NCI-H2227 (cell line): ENCODE results near the gene SESTD1.

Experiments
- DNase-seq: peaks from one replicate; lab custom pipeline; 2025; ENCODE audit not compliant: unreplicated experiment; lab: John Stamatoyannopoulos, UW

SESTD1 gene, protein sequence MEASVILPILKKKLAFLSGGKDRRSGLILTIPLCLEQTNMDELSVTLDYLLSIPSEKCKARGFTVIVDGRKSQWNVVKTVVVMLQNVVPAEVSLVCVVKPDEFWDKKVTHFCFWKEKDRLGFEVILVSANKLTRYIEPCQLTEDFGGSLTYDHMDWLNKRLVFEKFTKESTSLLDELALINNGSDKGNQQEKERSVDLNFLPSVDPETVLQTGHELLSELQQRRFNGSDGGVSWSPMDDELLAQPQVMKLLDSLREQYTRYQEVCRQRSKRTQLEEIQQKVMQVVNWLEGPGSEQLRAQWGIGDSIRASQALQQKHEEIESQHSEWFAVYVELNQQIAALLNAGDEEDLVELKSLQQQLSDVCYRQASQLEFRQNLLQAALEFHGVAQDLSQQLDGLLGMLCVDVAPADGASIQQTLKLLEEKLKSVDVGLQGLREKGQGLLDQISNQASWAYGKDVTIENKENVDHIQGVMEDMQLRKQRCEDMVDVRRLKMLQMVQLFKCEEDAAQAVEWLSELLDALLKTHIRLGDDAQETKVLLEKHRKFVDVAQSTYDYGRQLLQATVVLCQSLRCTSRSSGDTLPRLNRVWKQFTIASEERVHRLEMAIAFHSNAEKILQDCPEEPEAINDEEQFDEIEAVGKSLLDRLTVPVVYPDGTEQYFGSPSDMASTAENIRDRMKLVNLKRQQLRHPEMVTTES

DNA sequence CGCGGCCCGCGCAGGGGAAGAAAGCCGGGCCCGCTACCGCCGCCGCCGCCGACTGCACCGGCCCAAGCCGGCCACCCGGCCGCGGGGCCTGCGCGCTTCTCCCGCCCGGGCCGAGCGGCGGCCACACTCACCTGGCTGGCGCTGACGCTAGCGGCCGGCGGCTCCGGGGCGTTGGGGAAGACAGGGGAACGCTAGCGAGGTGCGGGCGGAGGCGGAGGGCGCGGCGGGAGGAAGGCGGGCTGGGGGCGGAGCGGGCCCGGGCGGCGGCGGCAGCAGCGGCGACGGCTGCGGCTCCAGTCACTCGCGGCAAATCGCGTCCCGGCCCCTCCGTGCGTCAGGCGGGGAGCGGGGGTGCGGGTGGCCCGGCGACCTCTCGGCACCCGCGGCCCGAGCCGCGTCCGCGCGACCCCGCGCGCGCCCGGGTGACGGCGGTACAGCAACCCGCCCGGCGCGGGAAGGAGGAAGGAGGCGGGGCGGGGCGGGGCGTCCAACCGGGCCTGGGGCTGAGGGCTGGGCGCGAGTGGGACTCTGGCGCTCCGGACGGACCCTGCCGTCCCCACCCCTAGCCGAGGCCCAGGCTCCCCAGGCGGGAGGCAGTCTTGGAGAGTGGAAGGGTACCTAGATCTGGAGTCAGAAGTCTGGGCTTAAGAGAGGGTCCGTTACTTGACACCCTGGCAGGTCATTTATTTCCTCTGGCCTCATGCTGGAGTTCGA lies at the start of gene SESTD1:
TSS of gene SESTD1 (minus strand) at position 465 of the 714 bp plus-strand sequence. CDS start 72,991 bp downstream, outside the sequence.
- peak; percentile 89 for DNase-seq

DNA sequence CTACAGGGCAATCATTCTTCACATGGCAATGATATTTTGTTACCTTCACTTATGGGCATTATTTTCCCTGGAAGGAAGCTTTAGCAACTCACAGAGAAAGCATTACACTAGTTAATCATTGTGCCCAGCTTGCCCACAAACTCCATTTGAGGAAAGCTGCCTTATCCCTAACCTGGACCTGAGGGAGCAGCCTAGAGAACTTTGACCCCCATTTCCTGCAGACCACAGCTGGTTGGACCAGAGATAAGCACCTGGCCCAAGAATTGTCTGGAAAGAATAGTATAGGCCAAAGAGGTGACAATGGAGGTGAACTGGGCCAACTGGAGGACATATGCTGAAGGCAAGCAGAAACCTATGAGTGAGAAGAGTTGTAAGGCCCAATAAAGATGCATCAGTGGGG lies 48.4 kb upstream of the SESTD1 start:
- DNase-seq = no peak

DNA sequence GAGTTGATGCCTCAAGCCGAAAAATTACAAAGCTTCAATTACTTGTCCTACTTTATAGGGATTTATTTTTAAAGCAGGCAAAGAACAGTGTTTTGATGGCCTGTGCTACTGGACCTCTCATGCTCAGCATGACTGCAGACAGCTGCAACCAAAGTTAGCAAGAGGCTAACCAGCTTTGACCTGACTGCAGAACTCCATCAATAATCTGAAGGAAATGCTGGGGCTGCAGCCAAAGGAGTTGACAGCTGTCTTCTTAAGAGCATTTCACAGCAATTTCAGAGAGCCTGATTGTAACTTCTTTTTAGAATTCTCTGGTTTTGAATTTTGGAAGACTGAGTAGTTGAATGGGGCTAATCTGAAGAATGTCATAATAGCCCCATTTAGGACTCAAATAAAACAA lies 46.5 kb upstream of the SESTD1 start:
- peak; percentile 44 for DNase-seq

DNA sequence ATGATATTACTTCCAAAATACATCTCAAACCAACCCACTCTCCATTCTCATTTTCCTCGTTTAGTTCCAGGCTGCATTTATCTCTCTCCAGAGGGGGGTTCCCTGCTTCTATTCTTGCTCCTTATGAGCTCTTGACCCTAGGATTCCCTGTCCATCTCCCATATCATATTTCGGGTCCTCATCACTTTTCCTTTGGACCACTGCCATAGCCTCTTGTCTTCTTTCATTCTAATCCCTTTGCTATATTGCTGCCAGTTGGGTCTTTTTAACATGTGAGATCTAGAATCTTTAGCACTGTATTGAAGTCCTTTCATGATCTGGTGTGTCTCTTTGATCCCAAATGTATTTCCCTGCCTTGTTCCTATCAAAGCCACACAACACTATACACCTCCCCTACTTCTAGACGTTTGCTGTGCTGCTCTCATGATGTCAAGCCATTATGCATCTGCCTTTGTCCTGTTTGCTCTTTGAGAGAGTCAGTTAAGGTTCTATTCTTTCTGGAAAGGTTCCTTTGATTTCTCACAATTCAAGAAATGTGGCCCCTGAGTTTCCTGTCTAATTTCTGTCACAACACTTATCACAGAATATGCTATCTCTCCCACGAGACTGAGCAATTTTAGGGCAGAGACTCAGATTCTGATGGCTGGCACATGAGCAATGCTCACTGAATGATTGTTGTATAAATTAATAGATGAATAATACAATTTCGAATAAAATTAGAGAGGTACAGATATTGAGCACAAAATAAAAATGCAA lies 43.2 kb upstream of the SESTD1 start:
- DNase-seq = no peak

DNA sequence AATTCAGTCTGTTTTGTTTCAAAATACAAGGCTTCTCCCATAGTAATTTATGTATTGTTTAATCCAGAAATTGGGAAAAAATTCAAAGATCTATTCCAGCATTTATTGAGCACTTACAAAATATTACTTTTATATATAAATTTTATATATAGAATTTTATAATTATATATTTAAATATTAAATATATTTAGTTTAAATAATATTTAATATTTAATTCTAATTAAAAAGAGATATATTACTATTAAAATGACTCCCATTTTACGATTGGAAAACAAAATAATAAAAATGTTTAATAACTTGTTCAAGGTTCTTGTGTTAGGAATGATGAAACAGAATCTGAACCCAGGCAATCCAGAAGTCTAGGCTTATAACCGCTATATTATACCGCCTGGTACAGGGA lies 40.5 kb upstream of the SESTD1 start:
- no peak for DNase-seq

DNA sequence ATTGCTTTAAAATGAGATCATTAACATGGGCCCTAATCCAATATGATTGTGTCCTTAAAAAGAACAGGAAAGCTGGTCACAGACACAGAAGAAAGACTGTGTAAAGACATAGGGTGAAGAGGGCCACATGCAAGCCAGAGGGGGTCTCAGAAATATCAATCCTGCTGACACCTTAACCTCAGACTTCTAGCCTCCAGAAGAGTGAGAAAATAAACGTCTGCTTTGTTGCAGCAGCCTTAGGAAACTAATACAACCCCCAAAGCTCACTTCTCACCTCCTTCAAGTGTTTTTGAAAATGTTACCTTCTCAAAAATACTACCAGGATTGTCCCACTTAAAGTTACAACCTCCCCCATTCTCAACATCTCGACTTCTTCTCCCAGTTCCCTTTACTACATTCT lies 39.8 kb upstream of the SESTD1 start:
- no peak for DNase-seq

DNA sequence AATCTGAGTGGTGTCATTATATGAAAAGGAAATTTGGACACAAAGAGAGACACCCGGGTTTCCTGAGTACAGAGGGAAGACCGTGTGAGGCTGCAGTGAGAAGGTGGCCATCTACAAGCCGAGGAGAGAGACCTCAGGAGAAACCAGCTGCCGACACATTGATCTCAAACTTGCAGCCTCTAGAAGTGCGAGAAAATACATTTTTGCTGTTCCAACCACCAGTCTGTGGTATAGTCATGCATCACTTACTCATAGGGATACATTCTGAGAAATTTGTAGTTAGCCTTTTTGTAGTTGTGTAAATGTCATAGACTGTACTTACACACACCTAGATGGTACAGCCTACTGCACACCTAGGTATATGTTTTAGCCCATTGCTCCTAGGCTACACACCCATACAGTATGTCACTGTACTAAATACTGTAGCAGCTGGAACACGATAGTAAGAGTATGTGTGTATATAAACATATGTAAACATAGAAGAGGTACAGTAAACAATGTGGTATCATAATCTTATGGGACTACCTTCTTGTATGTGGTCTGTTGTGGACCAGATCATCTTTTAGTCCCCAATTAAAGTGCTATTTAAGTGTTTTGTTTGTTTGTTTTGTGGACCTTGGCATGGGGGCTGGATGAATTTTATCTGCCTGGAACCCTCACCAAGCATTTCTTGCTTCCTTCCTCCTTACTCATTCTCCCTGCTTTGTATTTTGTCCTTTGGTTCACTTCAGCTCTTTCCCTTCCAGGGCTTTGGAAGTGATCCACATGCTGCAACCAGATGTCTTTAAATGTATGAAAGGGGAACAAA lies 38.3 kb upstream of the SESTD1 start:
- no peak for DNase-seq

DNA sequence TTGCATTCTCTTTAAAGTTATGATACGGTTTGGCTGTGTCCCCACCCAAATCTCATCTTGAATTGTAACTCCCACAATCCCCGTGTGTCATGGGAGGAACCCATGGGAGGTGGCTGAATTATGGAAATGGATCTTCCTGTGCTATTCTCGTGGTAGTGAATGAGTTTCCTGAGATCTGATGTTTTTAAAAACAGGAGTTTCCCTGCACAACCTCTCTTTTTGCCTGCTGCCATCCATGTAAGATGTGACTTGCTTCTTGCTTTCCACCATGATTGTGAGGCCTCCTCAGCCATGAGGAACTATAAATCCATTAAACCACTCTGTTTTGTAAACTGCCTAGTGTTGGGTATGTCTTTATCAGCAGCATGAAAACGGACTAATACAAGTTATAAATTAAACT lies 37.5 kb upstream of the SESTD1 start:
- DNase-seq = no peak

DNA sequence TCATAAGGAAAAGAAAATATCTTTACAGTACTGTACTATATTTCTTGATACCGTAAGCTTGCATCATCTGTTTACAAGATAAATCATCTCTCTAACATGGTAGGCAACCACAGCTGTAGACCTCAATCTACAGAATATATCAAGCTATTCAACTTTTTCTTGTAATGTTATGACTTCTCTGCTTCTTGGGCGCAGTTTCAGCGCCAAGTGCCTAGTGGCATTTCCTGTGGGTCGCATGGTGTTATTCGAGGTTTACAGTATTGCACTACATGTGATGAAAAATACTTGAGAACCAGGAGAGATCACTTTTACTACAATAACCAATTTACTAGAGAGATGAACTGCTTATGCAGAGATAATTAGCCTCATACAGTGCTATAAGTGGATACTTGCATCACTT lies 34.0 kb upstream of the SESTD1 start:
- DNase-seq = no peak

DNA sequence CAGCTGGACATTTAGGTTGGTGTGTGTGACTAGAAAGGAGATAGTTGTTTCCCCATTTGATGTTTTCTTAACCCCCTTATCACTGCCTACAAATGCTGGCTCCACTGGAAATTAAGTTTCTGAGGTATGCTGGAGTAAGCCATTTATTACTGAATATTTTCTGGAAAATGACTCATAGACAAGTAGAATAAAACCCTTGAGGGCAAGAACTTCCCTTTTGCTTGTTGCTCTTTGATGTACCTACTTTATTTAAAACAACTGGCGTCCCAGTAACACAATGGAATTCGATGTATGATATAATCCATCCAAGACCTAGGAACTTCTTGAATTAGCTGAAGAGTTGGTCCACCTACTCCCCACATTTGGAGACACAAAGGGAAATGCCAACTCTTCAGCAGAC lies 33.3 kb upstream of the SESTD1 start:
- DNase-seq = no peak

DNA sequence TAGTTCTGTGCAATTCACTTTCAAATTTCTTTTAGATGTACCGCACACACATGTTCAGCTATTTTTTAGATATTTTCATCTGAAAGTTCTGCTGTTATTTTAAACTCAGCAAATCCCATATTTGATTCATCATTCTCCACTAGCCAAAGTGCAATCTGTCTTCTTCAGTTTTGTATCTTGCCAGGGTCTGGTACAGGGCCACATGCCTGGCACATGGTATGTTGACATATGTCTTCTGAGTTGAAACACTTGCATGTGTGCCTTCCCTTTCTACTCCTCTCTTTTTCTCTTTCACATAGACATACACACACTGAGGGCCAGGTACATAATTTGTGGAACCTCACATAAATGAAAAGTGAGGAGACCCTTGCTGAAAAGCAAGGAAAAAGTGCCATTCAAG lies 25.7 kb upstream of the SESTD1 start:
- no peak for DNase-seq

DNA sequence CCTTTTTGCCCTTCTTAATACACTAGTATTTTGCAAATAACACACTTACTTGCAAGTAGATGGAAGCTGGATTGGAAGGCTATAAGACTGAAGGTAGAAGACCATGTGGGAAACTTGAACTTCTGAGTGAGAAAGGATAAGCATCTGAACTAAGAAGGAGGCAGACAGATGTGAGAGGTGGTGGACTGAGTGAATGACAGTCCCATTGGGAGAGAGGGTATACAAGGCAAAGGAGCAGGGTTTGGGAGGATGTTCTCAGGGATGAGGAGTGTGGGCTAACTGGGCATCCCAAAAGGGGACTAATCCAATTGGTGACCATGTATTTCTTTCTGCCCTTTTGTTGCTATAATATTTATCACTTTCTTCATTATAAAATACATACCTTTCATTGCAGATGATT lies 20.4 kb upstream of the SESTD1 start:
- DNase-seq = no peak

DNA sequence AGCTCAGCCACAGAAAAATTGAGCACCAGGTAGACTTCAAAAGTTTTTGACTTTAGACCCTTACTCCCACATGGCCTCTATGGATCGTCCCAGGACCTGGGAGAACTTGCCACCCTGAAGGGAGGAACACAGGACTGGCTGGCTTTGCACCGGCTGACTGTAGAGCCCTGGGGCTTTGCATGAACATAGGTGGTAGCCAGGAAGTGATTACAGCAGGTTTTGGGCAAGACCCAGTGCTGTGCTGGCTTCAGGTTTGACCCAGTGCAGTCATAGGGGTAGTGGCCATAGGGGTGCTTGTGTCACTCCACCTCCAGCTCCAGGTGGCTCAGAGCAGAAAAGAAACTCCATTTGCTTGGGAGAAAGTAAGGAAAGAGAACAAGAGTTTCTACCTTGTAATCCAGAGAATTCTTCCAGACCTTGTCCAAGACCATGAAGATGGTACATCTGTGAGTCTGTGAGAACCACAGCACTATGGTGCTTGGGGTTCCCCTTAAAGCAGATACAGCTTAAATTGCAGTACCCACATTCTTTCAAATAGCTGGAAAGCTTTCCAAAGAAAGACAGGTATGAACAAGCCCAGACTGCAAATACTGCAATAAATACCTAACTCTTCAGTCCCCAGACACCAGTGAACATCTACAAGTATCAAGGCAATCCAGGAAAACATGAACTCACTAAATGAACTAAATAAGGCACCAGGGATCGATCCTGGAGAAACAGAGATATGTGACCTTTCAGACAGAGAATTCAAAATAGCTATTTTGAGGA lies 13.0 kb upstream of the SESTD1 start:
- DNase-seq = no peak

DNA sequence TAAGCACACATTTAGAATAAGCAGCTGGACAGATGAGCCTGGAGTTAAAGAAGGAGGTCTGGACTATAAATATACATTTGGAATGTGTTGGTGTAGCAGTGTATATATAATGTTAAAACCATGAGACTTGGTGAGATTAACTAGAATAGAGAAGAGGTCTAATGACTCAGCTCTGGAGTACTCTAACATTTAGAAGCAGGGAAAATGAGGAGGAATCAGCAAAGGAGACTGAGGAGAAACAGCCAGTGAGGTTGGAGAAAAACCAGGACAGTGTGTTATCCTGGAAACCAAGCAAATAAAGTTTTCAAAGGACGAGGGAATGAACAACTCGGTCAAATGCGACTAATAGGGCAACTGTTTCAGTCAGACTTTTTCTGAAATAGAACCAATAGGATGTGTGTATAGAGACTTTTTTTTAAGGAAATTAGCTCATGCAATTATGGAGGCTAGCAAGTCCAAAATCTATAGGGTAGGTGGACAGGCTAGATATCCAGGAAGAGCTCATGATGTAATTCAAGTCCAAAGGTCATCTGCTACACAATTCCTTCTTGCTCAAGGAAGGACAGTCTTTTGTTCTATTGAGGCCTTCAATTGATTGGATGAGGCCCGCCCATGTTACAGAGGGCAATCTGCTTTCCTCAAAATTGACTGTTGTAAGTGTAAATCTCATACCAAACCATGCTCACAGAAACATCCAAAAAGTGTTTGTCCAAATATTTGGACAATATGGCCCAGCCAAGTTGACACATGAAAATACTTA lies 10.8 kb upstream of the SESTD1 start:
- DNase-seq = no peak

DNA sequence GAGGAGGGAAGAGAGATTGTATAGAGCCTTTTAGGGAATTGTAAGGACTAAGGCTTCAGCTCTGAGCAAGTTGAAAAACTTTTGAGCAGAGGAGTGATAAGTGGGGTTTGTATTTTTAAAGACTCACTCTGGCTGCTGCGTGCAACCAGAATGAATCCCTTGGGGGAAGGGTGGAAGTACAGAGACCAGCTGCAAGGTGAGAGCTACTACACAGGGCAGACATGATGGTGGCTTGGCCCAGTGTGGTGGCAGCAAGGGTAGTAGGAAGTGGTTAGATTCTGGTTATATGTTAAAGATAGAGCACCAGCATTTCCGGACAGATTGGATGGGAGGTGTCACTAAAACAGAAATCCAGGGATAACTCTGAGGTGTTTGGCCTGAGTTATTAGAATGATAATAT lies 10.1 kb upstream of the SESTD1 start:
- DNase-seq = no peak

DNA sequence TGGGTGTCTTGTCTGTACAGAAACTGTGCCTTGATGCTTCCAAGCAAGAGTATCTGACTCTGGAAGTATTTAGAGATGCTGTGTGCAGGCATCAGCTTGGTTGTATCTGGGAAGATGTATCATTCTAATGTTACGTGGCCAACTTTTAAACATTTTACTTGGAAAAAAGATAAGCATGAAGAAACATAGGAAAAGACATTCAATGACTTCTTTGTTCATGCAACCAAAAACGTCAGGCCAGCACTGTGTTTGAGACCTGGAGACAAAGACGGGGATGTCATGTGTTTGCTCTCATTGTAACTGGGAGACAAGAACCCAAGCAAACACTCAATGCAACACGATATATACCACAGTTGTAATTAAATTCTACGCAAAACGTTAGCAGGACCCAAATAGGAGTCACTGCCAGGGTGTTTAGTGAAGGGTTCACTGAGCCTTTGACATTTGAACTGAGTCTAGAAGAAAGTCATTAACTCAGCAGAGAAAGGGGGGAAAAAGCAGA lies 8.9 kb upstream of the SESTD1 start:
- peak; percentile 14 for DNase-seq

DNA sequence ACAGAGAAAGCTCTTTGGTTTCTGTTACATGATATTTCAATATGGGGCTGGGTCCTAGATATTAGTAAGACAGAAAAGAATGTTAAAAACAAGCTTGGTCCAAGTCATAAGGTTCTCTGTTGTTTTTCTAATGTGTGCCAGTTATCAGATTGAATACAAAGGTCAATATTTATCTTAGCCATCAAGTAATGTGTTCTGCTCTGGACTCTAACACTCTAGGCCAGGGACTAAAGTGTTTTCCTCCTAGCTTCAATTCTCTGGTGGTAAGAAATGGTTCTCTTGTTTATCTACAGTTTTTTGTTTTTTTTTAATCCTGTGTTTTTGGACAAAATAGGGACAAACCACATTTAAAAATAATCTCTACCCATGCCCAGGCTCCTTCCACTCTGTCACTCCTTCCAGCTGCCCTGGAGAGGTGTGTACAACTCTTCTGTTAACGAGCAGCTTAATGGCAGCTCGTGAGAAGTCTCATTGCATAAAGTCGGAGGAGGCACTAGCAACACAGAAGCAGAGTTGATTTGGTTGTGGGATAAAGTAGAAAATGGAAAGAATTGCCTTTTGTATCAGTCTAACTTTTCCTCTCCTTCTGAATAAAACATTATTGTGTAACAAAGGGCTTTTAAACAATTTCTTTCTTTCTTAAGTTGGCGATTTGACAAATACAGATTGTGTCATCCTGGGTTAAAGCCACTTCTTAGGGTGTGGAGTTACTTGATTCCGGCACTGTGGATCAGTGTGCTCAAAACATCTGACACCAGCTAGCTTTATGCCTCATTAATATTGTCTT lies 8.0 kb upstream of the SESTD1 start:
- DNase-seq = peak; percentile 22

DNA sequence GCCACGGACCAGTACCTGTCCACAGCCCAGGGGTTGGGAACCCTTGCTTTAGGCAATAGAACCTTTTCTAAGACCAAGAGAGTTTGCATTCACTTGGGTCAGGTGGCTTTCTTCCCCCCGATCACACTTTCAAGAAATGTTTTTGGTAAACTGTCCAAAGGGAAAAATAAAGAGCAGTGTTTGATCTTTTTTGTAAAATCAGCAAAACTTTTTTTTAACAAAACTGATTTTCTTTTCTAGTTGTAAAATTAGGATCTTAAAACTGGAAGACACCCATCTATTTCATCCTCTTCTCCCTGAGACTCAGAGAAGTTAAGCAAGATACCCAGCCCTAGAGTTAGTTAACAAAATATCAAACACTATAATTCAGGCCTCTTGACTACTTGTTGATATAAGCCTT lies 6.1 kb upstream of the SESTD1 start:
- no peak for DNase-seq
